ENCODE data around the gene TRMT44.

DNA sequence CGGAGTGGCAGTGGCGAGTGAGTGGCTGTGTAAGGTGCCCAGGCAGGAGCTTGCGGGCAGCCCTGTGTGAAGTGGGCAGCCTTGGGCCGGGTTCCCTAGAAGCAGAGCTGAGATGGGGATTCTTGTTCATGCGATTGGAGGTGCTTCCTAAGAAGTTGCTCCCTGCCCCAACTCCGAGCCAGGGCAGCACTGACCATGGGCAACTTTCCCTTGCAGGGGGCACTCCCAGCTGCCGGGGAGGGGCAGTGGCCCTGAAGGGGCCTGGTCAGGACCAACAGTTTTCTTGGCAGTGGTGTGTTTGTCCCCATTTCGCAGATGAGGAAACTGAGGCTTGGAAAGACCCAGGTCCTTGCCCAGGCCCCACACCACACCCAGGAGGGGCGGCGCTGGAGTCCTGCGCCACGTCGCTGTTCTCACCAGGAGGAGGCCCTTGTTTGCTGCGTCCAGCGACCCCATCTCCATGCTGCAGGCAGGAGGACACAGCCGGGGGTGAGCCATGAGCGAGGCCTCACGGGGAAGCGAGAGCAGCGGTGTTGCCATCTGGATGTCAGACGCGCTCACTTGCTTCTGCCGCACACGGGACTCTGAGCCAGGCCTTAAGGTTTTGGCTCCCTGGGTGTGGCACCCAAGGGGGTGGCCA lies 68.9 kb downstream of the TRMT44 start:
- TF ChIP-seq, protein P1, sequence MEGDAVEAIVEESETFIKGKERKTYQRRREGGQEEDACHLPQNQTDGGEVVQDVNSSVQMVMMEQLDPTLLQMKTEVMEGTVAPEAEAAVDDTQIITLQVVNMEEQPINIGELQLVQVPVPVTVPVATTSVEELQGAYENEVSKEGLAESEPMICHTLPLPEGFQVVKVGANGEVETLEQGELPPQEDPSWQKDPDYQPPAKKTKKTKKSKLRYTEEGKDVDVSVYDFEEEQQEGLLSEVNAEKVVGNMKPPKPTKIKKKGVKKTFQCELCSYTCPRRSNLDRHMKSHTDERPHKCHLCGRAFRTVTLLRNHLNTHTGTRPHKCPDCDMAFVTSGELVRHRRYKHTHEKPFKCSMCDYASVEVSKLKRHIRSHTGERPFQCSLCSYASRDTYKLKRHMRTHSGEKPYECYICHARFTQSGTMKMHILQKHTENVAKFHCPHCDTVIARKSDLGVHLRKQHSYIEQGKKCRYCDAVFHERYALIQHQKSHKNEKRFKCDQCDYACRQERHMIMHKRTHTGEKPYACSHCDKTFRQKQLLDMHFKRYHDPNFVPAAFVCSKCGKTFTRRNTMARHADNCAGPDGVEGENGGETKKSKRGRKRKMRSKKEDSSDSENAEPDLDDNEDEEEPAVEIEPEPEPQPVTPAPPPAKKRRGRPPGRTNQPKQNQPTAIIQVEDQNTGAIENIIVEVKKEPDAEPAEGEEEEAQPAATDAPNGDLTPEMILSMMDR (IDR thresholded peaks at IDR 0.05; ENCODE audit: borderline replicate concordance, extremely low read depth, low read length, poor library complexity, severe bottlenecking), result no peak
- TF ChIP-seq EZH2 (IDR thresholded peaks at IDR 0.05; ENCODE audit: borderline replicate concordance, low read depth, low read length, severe bottlenecking), result no peak
